Measurements from ENCODE around the gene RNF40.

- no peak for TF ChIP-seq POLR2A (IDR thresholded peaks at IDR 0.05)
- TF ChIP-seq CTCF (IDR thresholded peaks at IDR 0.05): no peak
Measured at GRCh38 chr16:30760001-30760559, 2.0 kb upstream of the RNF40 start.
